Natural killer cell (primary cell): ENCODE data around the gene INSL3. TPM values are rescaled to one million over a fixed set of nuclear protein-coding genes. Genes with fewer than 3 reads are reported as not detected.

Source experiments
- ATAC-seq, 3 donors: fragments of 150-1000 bp in 2 of 3; fragments of 200-7000 bp in 1 of 3; cut with Tn5 transposase; 1 replicate in 1 of 3; 2 replicates in 2 of 3; pipeline ENCODE4 v1.10.0; 2021; ENCODE audit warnings: mild to moderate bottlenecking in 2 of 3, moderate library complexity in 2 of 3
- DNase-seq, 2 donors: peaks; one replicate each; pipeline versions ENCODE4 v3.0.0 to v3.0.0-alpha.2; 2013 to 2021; ENCODE audit warnings: mixed read lengths in 1 of 2
- H3K27ac ChIP-seq: one replicate; pipeline ENCODE4 v1.5.1; 2013; ENCODE audit warnings: mild to moderate bottlenecking, low read length
- H3K27me3 ChIP-seq: one replicate; pipeline ENCODE4 v1.6.1; 2013; ENCODE audit warnings: low read length; ENCODE audit not compliant: control insufficient read depth, insufficient read depth
- H3K36me3 ChIP-seq: one replicate; pipeline ENCODE4 v1.6.1; 2013; ENCODE audit warnings: low read length; ENCODE audit not compliant: control insufficient read depth, insufficient read depth
- H3K4me1 ChIP-seq: one replicate; pipeline ENCODE4 v1.6.1; 2013; ENCODE audit warnings: low read length; ENCODE audit not compliant: control insufficient read depth, insufficient read depth
- H3K4me3 ChIP-seq: one replicate; pipeline ENCODE4 v1.5.1; 2013; ENCODE audit warnings: low read length
- H3K9me3 ChIP-seq: one replicate; pipeline ENCODE4 v1.6.1; 2013; ENCODE audit warnings: low read length; ENCODE audit not compliant: control insufficient read depth, insufficient read depth
- H3K27ac Mint-ChIP-seq, 2 donors: one replicate each; pipeline ENCODE4 v1.8.0; 2022; ENCODE audit warnings: mild to moderate bottlenecking in 2 of 2, mixed read lengths in 2 of 2, moderate library complexity in 1 of 2
- H3K27me3 Mint-ChIP-seq, 2 donors: one replicate each; pipeline ENCODE4 v1.8.0; 2022; ENCODE audit warnings: low read depth in 2 of 2, mixed read lengths in 2 of 2
- H3K36me3 Mint-ChIP-seq: one replicate; pipeline ENCODE4 v1.8.0; 2022; ENCODE audit warnings: mixed read lengths
- H3K4me1 Mint-ChIP-seq, 2 donors: one replicate each; pipeline ENCODE4 v1.8.0; 2022; ENCODE audit warnings: mixed read lengths in 2 of 2
- H3K4me3 Mint-ChIP-seq: one replicate; pipeline ENCODE4 v1.8.0; 2022; ENCODE audit warnings: mild to moderate bottlenecking, moderate library complexity, mixed read lengths
- H3K9me3 Mint-ChIP-seq, 2 donors: one replicate each; pipeline ENCODE4 v1.8.0; 2022; ENCODE audit warnings: mixed read lengths in 2 of 2
- WGBS: methylation state at CpG from one replicate; pipeline ENCODE4 v1.1.7; 2013; ENCODE audit warnings: missing lambda C conversion rate; ENCODE audit not compliant: insufficient coverage; 5-methylcytosine and 5-hydroxymethylcytosine counted together
- intact Hi-C: fragments of 100-400 bp; cut with micrococcal nuclease; formaldehyde crosslinking; loops from one replicate; pipeline ENCODE4 v1.14.2; 2022
- total RNA-seq, 4 donors: library from RNA; stranded (reverse); fragments of 120-200 nt in 1 of 4; gene quantifications; one replicate each; pipeline versions ENCODE4 v1.2.3 to v1.2.4, GENCODE V29; 2013 to 2022
- TF ChIP-seq, protein P1 (sequence below): fragments of 200-600 bp; IDR thresholded peaks from one replicate; pipeline ENCODE4 v1.8.0; 2022; ENCODE audit warnings: antibody characterized with exemption

The INSL3 gene
- total RNA-seq, 3 donors from 2014 or later (not counting 1 experiment from before 2014, with no cell fraction given), result 1.5 to 2.9 (median 1.7) TPM

DNA sequence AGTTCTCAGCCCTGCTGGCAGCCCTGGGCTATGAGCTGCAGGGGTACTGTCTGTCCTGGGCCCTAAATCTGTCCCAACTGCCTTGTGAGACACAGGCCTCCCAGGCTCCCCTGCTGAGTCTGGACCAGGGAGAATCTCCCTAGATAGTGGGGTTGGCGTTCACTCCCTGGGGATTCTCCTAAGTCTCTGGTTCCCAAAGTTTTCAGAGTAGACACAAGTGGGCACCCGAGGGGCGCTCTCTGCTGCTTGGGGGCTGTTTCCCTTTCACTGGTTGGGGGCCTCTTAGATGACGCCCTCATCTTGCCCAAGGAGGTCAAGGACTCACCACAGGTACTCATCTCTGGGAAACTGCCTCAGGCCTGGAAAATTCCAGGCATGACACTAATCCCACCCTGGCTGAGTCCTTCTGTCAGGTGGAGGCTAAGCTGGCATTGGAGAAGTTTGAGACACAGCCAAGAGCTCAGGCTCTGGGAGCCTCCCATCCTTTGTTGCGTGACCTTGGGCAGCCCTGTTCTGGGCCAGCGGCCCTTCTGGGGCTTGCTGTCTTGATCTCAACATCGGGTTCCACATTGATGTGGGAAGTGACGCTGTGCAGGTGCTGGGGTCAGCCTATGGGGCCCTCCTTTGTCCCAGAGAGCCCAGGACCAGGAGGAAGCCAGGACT lies 42.3 kb upstream of the INSL3 start:
- Mint-ChIP-seq H3K9me3 (no peaks in the 10 kb centered on the region), H3K36me3 (no peaks in the 10 kb centered on the region), H3K4me1 (peaks cover 26 to 27% of the 10 kb centered on the region in 2 donors), H3K27ac (no peak overlapping the region), H3K4me3 (peak overlapping the region; percentile 31), H3K27me3 (no peaks in the 10 kb centered on the region)
- no peak for DNase-seq
- Histone ChIP-seq H3K36me3 (peaks cover 36% of the 10 kb centered on the region), H3K27ac (no peak overlapping the region), H3K27me3 (no peaks in the 10 kb centered on the region), H3K4me1 (peaks cover 29% of the 10 kb centered on the region), H3K4me3 (no peak overlapping the region), H3K9me3 (no peaks in the 10 kb centered on the region)
- intact Hi-C loops, result no loop called here
- 90% methylated on average over 8 of the region's 8 CpGs for WGBS
- no peak for ATAC-seq
- TF ChIP-seq, protein P1, sequence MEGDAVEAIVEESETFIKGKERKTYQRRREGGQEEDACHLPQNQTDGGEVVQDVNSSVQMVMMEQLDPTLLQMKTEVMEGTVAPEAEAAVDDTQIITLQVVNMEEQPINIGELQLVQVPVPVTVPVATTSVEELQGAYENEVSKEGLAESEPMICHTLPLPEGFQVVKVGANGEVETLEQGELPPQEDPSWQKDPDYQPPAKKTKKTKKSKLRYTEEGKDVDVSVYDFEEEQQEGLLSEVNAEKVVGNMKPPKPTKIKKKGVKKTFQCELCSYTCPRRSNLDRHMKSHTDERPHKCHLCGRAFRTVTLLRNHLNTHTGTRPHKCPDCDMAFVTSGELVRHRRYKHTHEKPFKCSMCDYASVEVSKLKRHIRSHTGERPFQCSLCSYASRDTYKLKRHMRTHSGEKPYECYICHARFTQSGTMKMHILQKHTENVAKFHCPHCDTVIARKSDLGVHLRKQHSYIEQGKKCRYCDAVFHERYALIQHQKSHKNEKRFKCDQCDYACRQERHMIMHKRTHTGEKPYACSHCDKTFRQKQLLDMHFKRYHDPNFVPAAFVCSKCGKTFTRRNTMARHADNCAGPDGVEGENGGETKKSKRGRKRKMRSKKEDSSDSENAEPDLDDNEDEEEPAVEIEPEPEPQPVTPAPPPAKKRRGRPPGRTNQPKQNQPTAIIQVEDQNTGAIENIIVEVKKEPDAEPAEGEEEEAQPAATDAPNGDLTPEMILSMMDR, result no peak

DNA sequence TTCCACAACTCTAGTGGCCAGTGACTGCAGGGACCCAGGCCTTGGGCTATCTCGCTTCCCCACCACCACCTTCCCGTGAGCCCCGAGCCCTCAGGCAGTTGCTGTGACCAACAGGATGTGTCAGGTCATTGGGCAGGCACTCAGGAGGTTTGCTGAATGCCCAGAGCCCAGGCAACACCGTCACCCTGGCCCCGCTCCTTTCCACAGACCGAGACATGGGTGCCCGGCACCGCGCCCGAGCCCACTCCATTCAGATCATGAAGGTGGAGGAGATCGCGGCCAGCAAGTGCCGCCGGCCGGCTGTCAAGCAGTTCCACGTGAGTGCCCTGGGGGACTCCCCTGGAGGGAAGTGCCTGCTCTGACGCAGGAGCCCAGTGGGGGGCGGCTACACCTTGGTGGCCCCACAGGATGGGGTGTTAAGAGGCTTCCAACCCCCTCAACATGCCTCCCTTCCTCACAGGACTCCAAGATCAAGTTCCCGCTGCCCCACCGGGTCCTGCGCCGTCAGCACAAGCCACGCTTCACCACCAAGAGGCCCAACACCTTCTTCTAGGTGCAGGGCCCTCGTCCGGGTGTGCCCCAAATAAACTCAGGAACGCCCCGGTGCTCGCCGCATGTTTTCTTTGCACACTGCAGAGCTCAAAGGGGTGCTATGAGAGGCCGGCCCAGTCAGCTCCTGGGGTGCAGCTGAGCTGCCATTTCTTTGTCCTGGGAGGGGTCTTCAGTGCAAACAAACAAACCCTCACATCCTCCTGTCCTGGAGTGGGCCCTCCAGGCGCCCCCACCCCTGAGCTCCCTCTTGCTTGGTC lies 41.6 kb upstream of the INSL3 start:
- Histone ChIP-seq H3K4me1 (peaks cover 29% of the 10 kb centered on the region), H3K36me3 (peaks cover 36% of the 10 kb centered on the region), H3K27ac (no peak overlapping the region), H3K27me3 (no peaks in the 10 kb centered on the region), H3K9me3 (no peaks in the 10 kb centered on the region), H3K4me3 (no peak overlapping the region)
- ATAC-seq, result no peak
- no peak for DNase-seq
- H3K4me1 Mint-ChIP-seq, result peaks cover 26 to 27% of the 10 kb centered on the region in 2 donors
- H3K36me3 Mint-ChIP-seq, result no peaks in the 10 kb centered on the region
- no peak overlapping the region for H3K27ac Mint-ChIP-seq
- H3K4me3 Mint-ChIP-seq, result peak overlapping the region; percentile 31
- intact Hi-C loops, result no loop called here
- TF ChIP-seq, protein P1, result no peak
- no peaks in the 10 kb centered on the region for H3K27me3 Mint-ChIP-seq
- WGBS, result 85% methylated on average over 31 of the region's 31 CpGs
- H3K9me3 Mint-ChIP-seq, result no peaks in the 10 kb centered on the region

DNA sequence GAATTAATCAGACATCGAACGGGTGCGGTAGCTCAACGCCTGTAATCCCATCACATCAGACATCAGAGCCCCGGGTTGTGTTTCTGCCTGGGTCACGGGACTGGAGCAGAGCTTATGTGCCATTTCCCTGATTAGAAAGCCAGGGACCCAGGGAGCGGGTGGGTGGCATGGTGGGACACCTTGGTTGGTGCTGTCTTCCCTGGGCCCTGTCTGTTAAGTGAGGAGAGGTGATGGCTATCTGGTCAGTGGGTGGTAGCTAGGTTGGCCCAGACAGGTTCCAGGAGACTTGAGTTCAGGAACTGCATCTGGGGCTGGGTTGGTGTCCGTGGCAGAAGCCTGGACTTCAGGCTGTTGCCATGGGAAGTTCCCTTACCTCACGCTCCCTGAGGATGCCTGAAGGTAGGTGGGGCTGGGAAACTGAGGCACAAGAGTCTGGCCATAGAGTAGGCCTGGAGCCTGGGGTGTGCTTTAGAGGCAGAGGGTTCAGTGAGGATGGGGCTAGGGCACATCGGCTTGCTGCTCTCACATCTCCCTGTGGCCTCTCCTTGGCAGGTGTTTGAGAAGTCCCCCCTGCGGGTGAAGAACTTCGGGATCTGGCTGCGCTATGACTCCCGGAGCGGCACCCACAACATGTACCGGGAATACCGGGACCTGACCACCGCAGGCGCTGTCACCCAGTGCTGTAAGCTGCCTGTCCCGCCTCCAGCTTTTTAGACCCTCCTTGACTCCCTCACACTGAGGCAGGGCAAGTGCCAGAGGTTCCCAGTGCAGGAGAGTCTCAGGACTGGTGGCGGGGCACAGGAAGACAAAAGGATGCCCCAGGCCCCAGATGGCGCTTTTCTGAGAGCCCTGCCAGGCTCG lies 40.5 kb upstream of the INSL3 start:
- Histone ChIP-seq H3K4me3 (no peak overlapping the region), H3K9me3 (no peaks in the 10 kb centered on the region), H3K4me1 (peaks cover 29% of the 10 kb centered on the region), H3K27me3 (no peaks in the 10 kb centered on the region), H3K27ac (no peak overlapping the region), H3K36me3 (peaks cover 36% of the 10 kb centered on the region)
- no peak for ATAC-seq
- peaks cover 26 to 27% of the 10 kb centered on the region in 2 donors for H3K4me1 Mint-ChIP-seq
- no peaks in the 10 kb centered on the region for H3K9me3 Mint-ChIP-seq
- peak overlapping the region; percentile 99 for H3K4me3 Mint-ChIP-seq
- H3K36me3 Mint-ChIP-seq, result no peaks in the 10 kb centered on the region
- TF ChIP-seq, protein P1, result no peak
- intact Hi-C loops, result no loop called here
- no peaks in the 10 kb centered on the region for H3K27me3 Mint-ChIP-seq
- 83% methylated on average over 23 of the region's 23 CpGs for WGBS
- no peak overlapping the region for H3K27ac Mint-ChIP-seq
- no peak for DNase-seq
